Uterus (tissue), 4 donors: Measurements from ENCODE around the gene SMURF1. TPM values are rescaled to one million over a fixed set of nuclear protein-coding genes. Genes with fewer than 3 reads are reported as not detected.

Source experiments
- DNase-seq, 2 donors: peaks; one replicate each; pipeline ENCODE4 v3.0.0-alpha.2; 2019 to 2020
- H3K27ac ChIP-seq, 2 donors: fragments of 200-600 bp; sonication (generic); 1 replicate in 1 of 2; 2 replicates in 1 of 2; pipeline ENCODE4 v1.5.1; 2016 to 2018
- H3K27me3 ChIP-seq, 2 donors: fragments of 200-600 bp; sonication (generic); one replicate each; pipeline ENCODE4 v1.5.1; 2018 to 2019; ENCODE audit warnings: control low read depth in 1 of 2
- H3K36me3 ChIP-seq, 2 donors: fragments of 200-600 bp; sonication (generic); one replicate each; pipeline ENCODE4 v1.5.1; 2019; ENCODE audit warnings: control low read depth in 1 of 2
- H3K4me1 ChIP-seq, 2 donors: fragments of 200-600 bp; sonication (generic); one replicate each; pipeline ENCODE4 v1.5.1; 2018 to 2019; ENCODE audit warnings: control low read depth in 1 of 2
- H3K4me3 ChIP-seq, 2 donors: fragments of 200-600 bp; sonication (generic); 1 replicate in 1 of 2; 2 replicates in 1 of 2; pipeline ENCODE4 v1.5.1; 2018 to 2019; ENCODE audit warnings: mild to moderate bottlenecking in 1 of 2
- H3K9me3 ChIP-seq, 2 donors: fragments of 200-600 bp; sonication (generic); one replicate each; pipeline ENCODE4 v1.5.1; 2019; ENCODE audit warnings: control low read depth in 1 of 2
- POLR2A ChIP-seq, 2 donors: fragments of 450-650 bp; IDR thresholded peaks; one replicate each; pipeline ENCODE4 v1.6.1; 2016; ENCODE audit warnings: antibody characterized with exemption in 2 of 2, mild to moderate bottlenecking in 1 of 2, moderate library complexity in 1 of 2
- intact Hi-C: fragments of 100-400 bp; cut with DNase I; formaldehyde crosslinking; loops from one replicate; pipeline ENCODE4 v1.15.1; 2023; ENCODE audit warnings: low total_unique reads
- total RNA-seq, 4 donors: library from RNA; depleted of rRNA in 3 of 4; stranded (reverse); fragments of >200 nt in 3 of 4; gene quantifications; one replicate each; pipeline versions ENCODE4 v1.1.0 to v1.2.4, GENCODE V29; 2014 to 2023
- TF ChIP-seq, protein P1 (sequence below), 4 experiments: fragments of 200-600 bp in 2 of 4; fragments of 450-650 bp in 2 of 4; sonication (generic) in 2 of 4; IDR thresholded peaks; one replicate each; pipeline ENCODE4 v1.5.1; 2016 to 2019; ENCODE audit warnings: antibody characterized with exemption in 4 of 4, mild to moderate bottlenecking in 2 of 4, moderate library complexity in 1 of 4
- donor health status: DM: yes; HTN: yes; CAD: no.

SMURF1 gene
- total RNA-seq, 4 donors from 2014 or later, result 14.4 to 39.5 (median 26.2) TPM

DNA sequence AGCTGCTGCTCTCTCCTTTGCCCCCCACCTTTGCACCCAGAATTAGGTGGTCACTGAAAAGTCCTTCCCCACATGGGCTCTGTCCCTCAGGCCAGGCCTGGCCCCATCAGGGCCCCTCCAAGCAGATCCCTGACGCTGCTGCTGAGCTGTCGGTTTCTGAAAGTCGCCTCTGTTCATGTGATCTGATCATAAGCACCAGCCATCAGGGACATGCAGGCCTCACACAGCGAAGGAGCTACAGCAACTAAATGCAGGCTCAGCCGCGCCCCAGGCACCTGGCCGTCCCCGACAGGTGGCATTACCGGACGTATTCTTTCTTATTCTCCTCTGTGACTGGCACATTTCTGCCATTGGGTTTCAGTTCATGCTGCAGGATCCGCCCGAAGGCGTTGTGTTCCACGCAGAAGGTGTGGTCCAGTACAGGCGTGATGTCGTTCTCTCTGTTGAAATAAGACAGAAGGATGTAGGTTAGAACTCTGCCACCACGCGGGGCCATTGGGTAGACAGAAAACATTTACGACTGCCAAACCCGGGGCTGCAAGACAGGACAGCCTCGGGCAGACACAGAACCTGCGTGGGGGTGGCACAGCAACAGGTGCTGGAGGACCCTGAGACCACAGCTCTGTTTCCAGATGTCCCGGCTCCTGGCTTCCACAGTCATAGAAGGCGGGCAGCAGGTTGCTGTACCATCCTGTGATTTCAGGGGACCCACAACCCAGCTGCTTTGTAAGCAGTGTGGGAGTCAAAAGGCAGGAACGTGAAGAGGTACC is 105.6 kb downstream of the SMURF1 start:
- H3K27ac ChIP-seq, result no peak overlapping the region
- no peaks in the 10 kb centered on the region for H3K27me3 ChIP-seq
- intact Hi-C loops, result loop anchor here (10.0 kb wide), 1 partner anchor 277 kb away; no protein-coding TSS in a partner anchor
- H3K4me3 ChIP-seq, result no peak overlapping the region
- H3K9me3 ChIP-seq, result no peaks in the 10 kb centered on the region
- no peak for TF ChIP-seq POLR2A (IDR thresholded peaks at IDR 0.05)
- TF ChIP-seq, protein P1, sequence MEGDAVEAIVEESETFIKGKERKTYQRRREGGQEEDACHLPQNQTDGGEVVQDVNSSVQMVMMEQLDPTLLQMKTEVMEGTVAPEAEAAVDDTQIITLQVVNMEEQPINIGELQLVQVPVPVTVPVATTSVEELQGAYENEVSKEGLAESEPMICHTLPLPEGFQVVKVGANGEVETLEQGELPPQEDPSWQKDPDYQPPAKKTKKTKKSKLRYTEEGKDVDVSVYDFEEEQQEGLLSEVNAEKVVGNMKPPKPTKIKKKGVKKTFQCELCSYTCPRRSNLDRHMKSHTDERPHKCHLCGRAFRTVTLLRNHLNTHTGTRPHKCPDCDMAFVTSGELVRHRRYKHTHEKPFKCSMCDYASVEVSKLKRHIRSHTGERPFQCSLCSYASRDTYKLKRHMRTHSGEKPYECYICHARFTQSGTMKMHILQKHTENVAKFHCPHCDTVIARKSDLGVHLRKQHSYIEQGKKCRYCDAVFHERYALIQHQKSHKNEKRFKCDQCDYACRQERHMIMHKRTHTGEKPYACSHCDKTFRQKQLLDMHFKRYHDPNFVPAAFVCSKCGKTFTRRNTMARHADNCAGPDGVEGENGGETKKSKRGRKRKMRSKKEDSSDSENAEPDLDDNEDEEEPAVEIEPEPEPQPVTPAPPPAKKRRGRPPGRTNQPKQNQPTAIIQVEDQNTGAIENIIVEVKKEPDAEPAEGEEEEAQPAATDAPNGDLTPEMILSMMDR (IDR thresholded peaks at IDR 0.05), result no peak
- peaks cover 0 to 7% of the 10 kb centered on the region in 2 donors for H3K4me1 ChIP-seq
- no peaks in the 10 kb centered on the region for H3K36me3 ChIP-seq
- no peak for DNase-seq

DNA sequence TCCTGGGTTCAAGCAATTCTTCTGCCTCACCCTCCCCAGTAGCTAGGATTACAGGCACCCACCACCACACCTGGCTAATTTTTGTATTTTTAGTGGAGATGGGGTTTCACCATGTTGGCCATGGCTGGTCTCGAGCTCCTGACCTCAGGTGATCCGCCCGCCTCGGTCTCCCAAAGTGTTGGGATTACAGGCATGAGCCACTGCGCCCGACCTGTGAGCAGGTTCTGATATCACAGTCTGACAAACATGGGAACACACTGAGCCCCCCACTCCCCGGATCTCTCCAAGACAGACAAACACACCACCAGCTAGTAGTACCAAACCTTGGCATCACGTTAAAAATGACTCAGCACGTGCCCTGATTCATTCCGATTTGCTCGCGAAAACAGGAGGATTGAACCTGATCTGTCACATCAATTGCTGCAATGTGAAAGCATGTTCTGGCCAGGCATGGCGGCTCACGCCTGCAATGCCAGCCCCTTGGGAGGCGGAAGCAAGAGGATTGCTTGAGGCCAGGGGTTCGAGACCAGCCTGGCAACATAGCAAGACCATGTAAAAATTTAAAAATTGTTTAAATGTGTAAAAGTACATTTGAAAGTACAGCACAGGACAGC is 106.5 kb downstream of the SMURF1 start:
- no peaks in the 10 kb centered on the region for H3K9me3 ChIP-seq
- no peaks in the 10 kb centered on the region for H3K36me3 ChIP-seq
- H3K4me1 ChIP-seq, result peaks cover 0 to 7% of the 10 kb centered on the region in 2 donors
- no peak for TF ChIP-seq POLR2A (IDR thresholded peaks at IDR 0.05)
- TF ChIP-seq, protein P1 (IDR thresholded peaks at IDR 0.05), result no peak
- H3K27me3 ChIP-seq, result no peaks in the 10 kb centered on the region
- DNase-seq, result no peak
- no peak overlapping the region for H3K4me3 ChIP-seq
- H3K27ac ChIP-seq, result no peak overlapping the region
- intact Hi-C loops, result loop anchor here (10.0 kb wide), 1 partner anchor 277 kb away; no protein-coding TSS in a partner anchor

- intact Hi-C loops, result loop anchor here (10.0 kb wide), 1 partner anchor 278 kb away; no protein-coding TSS in a partner anchor
- DNase-seq, result peak in 1 of 2 donors; percentile 33
- no peak overlapping the region for H3K4me3 ChIP-seq
- no peaks in the 10 kb centered on the region for H3K9me3 ChIP-seq
- no peaks in the 10 kb centered on the region for H3K27me3 ChIP-seq
- TF ChIP-seq POLR2A (IDR thresholded peaks at IDR 0.05), result no peak
- TF ChIP-seq, protein P1 (IDR thresholded peaks at IDR 0.05), result peak in 1 of 4 experiments; percentile 25
- no peaks in the 10 kb centered on the region for H3K36me3 ChIP-seq
- H3K4me1 ChIP-seq, result peaks cover 0 to 7% of the 10 kb centered on the region in 2 donors
- no peak overlapping the region for H3K27ac ChIP-seq
These were observed 107.3 kb downstream of the SMURF1 start for GRCh38 chr7:99036546-99037111.

DNA sequence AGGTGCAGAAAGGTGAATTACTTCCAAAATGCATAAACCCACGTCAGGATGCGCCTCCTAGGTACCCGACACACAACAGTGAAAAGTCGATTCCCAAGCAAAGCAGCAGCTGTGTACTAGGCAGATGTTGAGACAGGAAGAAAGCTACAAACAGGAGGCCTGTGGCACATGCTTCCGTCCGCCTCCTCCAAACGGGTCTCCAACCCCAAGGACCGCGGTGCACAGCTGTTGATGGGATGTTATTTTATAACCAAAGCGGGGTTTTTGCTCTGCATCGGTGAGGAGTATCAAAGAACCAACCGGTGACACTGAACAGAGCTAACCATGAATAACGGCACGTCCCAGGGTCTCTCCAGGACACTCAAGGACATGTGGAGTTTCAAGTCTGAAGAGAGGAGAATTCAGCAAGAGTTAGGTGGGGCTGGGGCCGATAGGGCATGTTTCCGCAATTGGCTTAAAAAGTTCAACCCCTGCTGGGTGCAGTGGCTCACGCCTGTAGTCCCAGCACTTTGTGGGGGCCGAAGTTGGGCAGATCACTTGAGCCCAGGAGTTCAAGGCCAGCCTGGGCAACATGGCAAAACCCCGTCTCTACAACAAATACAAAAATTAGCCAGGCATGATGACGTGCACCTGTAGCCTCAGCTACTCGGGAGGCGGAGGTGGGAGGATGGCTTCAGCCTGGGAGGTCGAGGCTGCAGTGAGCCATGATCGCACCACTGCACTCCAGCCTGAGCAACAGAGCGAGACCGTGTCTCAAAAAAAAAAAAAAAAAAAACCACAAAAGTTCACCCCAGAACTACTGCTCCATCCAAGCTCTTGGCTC is 108.0 kb downstream of the SMURF1 start:
- DNase-seq, result no peak
- Histone ChIP-seq H3K27me3 (no peaks in the 10 kb centered on the region), H3K27ac (no peak overlapping the region), H3K4me1 (peaks cover 0 to 5% of the 10 kb centered on the region in 2 donors), H3K36me3 (no peaks in the 10 kb centered on the region), H3K9me3 (no peaks in the 10 kb centered on the region), H3K4me3 (no peak overlapping the region)
- TF ChIP-seq POLR2A (IDR thresholded peaks at IDR 0.05), result no peak
- TF ChIP-seq, protein P1 (IDR thresholded peaks at IDR 0.05), result no peak
- intact Hi-C loops, result loop anchor here (10.0 kb wide), 1 partner anchor 279 kb away; no protein-coding TSS in a partner anchor
